MG63 (cell line): ENCODE data around the gene STKLD1. TPM values are rescaled to one million over a fixed set of nuclear protein-coding genes. Genes with fewer than 3 reads are reported as not detected.

Experiments
- total RNA-seq: library from RNA; depleted of rRNA; stranded (reverse); fragments of >200 nt; shearing (Covaris generic); gene quantifications from 2 replicates; pipeline ENCODE4 v1.2.3, GENCODE V29; 2014; ENCODE audit warnings: low replicate concordance; rRNA removed

Gene STKLD1
- total RNA-seq, 1 experiment from 2014 or later: not detected

Other genes with a start within 250 kb of the STKLD1 start
- 7.2 and 7.6 TPM in 2 replicates for gene GBGT1, start 212.5 kb upstream of the STKLD1 start, total RNA-seq
- gene OBP2B, start 167.1 kb upstream of the STKLD1 start, total RNA-seq: not detected in 2 replicates
- not detected in 2 replicates for gene ABO, start 101.2 kb upstream of the STKLD1 start, total RNA-seq
- 25.1 and 28.9 TPM in 2 replicates for gene SURF6, start 40.2 kb upstream of the STKLD1 start, total RNA-seq
- gene MED22, start 28.2 kb upstream of the STKLD1 start, total RNA-seq: 34.7 and 35.4 TPM in 2 replicates
- 2,766 and 2,991 TPM in 2 replicates for gene RPL7A, start 28.1 kb upstream of the STKLD1 start, total RNA-seq
- gene SURF1, start 19.9 kb upstream of the STKLD1 start, total RNA-seq: 37.4 and 48.4 TPM in 2 replicates
- gene SURF2, start 19.8 kb upstream of the STKLD1 start, total RNA-seq: 28.5 and 47.2 TPM in 2 replicates
- 301 and 417 TPM in 2 replicates for gene SURF4, start 306 bp upstream of the STKLD1 start, total RNA-seq
- gene REXO4, start 41.6 kb downstream of the STKLD1 start, total RNA-seq: 32.8 and 36.0 TPM in 2 replicates
- gene ADAMTS13, start 46.0 kb downstream of the STKLD1 start, total RNA-seq: 1.1 and 2.0 TPM in 2 replicates
- 3.9 and 5.6 TPM in 2 replicates for gene CACFD1, start 83.6 kb downstream of the STKLD1 start, total RNA-seq
- 3.5 and 7.6 TPM in 2 replicates for gene SLC2A6, start 102.7 kb downstream of the STKLD1 start, total RNA-seq
- gene MYMK, start 148.6 kb downstream of the STKLD1 start, total RNA-seq: not detected in 2 replicates
- 0.10 and 0.72 TPM in 2 replicates for gene ADAMTSL2, start 158.3 kb downstream of the STKLD1 start, total RNA-seq
- not detected in 2 replicates for gene FAM163B, start 233.0 kb downstream of the STKLD1 start, total RNA-seq